ENCODE results near the gene GP9.

GRCh38 chr3:129063841-129064482 lies 3.4 kb downstream of the GP9 start:
- TF ChIP-seq POLR2A (IDR thresholded peaks at IDR 0.05): no peak
- TF ChIP-seq CTCF (IDR thresholded peaks at IDR 0.05): no peak
- TF ChIP-seq EP300 (IDR thresholded peaks at IDR 0.05): no peak

Data from sigmoid colon (tissue), 4 donors.